ENCODE data around the gene TMUB1.

DNA sequence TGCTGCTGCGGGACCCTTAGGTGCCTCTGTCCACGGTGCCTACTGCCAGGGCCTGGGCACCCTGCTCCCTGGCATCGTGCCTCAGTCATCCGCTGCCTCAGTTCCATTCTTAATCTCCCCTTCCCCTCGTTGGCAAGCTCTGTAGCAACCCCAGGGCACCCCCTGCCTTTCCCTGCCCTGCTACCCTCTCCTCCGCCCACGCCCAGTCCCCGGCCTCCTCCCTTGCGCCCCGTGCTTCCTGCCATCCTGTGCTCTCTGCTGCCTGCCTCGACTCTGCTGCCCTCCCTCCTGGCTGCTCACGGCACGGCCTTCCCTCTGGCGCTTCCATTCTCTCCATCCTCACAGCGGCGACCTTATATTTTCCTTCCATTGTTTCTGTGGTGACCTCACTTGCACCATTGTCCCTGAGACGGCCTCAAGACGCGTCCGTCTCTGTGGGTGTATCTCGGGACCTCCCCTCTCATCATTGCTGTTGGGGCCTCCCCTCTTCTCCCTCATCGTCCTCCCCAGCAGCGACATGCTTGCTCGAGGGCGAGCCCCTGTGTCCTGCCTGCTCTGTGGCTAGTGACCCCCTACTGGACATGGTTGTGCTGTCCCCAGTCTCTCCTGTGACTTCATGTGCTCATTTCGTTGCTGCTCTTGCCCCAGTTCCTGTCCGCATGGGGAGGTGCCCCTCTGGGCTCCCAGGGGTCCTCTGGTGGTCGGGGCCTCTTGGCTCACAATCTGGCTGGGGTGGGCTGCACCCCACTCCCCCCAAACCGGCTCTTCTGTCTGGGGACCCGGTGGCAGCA, 38.3 kb upstream of the TMUB1 start:
- TF ChIP-seq POLR2AphosphoS5 (IDR thresholded peaks at IDR 0.05): no peak
- TF ChIP-seq, protein P1, sequence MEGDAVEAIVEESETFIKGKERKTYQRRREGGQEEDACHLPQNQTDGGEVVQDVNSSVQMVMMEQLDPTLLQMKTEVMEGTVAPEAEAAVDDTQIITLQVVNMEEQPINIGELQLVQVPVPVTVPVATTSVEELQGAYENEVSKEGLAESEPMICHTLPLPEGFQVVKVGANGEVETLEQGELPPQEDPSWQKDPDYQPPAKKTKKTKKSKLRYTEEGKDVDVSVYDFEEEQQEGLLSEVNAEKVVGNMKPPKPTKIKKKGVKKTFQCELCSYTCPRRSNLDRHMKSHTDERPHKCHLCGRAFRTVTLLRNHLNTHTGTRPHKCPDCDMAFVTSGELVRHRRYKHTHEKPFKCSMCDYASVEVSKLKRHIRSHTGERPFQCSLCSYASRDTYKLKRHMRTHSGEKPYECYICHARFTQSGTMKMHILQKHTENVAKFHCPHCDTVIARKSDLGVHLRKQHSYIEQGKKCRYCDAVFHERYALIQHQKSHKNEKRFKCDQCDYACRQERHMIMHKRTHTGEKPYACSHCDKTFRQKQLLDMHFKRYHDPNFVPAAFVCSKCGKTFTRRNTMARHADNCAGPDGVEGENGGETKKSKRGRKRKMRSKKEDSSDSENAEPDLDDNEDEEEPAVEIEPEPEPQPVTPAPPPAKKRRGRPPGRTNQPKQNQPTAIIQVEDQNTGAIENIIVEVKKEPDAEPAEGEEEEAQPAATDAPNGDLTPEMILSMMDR (IDR thresholded peaks at IDR 0.05 in 8 of 11, conservative IDR thresholded peaks at IDR 0.05 in 3 of 11): no peak

All from spleen (tissue), 7 donors.